GM18909 (cell line): ENCODE results near the gene ALG12.
A peak's percentile ranks its signal among the peaks of the same experiment; 100 is the strongest.

Source experiments
- ATAC-seq: cut with Tn5 transposase; IDR thresholded peaks from one replicate; pipeline ENCODE4 v1.9.1; 2021; ENCODE audit warnings: mild to moderate bottlenecking; ENCODE audit not compliant: unreplicated experiment, poor library complexity

The ALG12 gene

GRCh38 chr22:49871482-49871881, 46.8 kb downstream of the ALG12 start:
- no peak for ATAC-seq

- ATAC-seq, result no peak
These were observed 48.2 kb downstream of the ALG12 start for GRCh38 chr22:49869845-49870712.

GRCh38 chr22:49869086-49869830, 49.0 kb downstream of the ALG12 start:
- ATAC-seq, result no peak

- ATAC-seq, result no peak
These were observed 50.7 kb downstream of the ALG12 start for GRCh38 chr22:49867303-49868265.

- ATAC-seq, result no peak
These were observed 51.6 kb downstream of the ALG12 start for GRCh38 chr22:49866646-49867045.

GRCh38 chr22:49866134-49866533, 52.1 kb downstream of the ALG12 start:
- no peak for ATAC-seq

GRCh38 chr22:49865156-49865555, 53.1 kb downstream of the ALG12 start:
- no peak for ATAC-seq

GRCh38 chr22:49863931-49864330, 54.3 kb downstream of the ALG12 start:
- no peak for ATAC-seq

GRCh38 chr22:49862496-49862776, 55.8 kb downstream of the ALG12 start:
- ATAC-seq, result no peak

GRCh38 chr22:49861642-49862495, 56.4 kb downstream of the ALG12 start:
- ATAC-seq, result no peak

GRCh38 chr22:49858827-49859226, 59.4 kb downstream of the ALG12 start:
- no peak for ATAC-seq

- ATAC-seq, result no peak
These were observed 61.2 kb downstream of the ALG12 start for GRCh38 chr22:49856766-49857618.

- no peak for ATAC-seq
These were observed 61.9 kb downstream of the ALG12 start for GRCh38 chr22:49856343-49856742.

- ATAC-seq, result no peak
These were observed 62.9 kb downstream of the ALG12 start for GRCh38 chr22:49855251-49855911.

- ATAC-seq, result peak; percentile 11
These were observed 64.0 kb downstream of the ALG12 start for GRCh38 chr22:49853981-49854831.

- ATAC-seq, result peak; percentile 85
These were observed 65.0 kb downstream of the ALG12 start, which contains the start of gene ZBED4 for GRCh38 chr22:49852898-49853894. TSS of gene ZBED4 (plus strand) at chr22:49853844. CDS start at chr22:49883663, 29,819 bp downstream.
